Omental fat pad (tissue), 4 donors: Measurements from ENCODE around the gene PRRG4. TPM values are rescaled to one million over a fixed set of nuclear protein-coding genes. Genes with fewer than 3 reads are reported as not detected.
A peak's percentile ranks its signal among the peaks of the same experiment; 100 is the strongest.
"Not testable (repeated sequence)": the region's sequence is repeated elsewhere in the genome, so short reads cannot be mapped to it uniquely, and the experiment has no call there.

Experiments used
- ATAC-seq: fragments of 150-250 bp; one replicate; pipeline ENCODE4 v1.9.1; 2016; ENCODE audit warnings: mild to moderate bottlenecking, moderate library complexity; ENCODE audit not compliant: low FRiP score
- DNase-seq: peaks from one replicate; pipeline ENCODE4 v3.0.0-alpha.2; 2019; ENCODE audit warnings: low spot score
- total RNA-seq, 4 donors: library from RNA; depleted of rRNA; stranded (reverse); fragments of >200 nt; gene quantifications; one replicate each; pipeline ENCODE4 v1.1.0, GENCODE V29; 2016
- TF ChIP-seq, protein P1 (sequence below), 3 donors: fragments of 450-650 bp; IDR thresholded peaks; one replicate each; pipeline ENCODE4 v1.5.1; 2016 to 2017; ENCODE audit warnings: antibody characterized with exemption in 3 of 3, mild to moderate bottlenecking in 3 of 3, moderate library complexity in 2 of 3

PRRG4 gene
- total RNA-seq, 4 donors from 2014 or later: 1.4 to 3.5 (median 2.0) TPM

DNA sequence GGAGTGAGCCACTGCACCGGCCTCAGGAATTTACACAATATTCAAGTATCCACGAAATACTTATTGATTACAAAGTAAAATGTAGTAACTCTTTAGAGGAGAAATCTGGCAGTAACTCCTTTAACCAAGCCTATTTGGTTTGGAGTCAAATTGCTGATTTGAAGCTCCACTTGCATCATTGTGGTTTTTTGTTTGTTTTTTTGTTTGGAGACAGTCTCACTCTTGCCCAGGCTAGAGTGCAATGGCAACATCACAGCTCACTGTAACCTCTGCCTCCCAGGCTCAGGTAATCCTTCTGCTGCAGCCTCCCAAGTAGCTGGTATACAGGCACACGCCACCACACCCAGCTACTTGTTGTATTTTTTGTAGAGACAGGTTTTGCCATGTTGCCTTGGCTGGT, 56.5 kb downstream of the PRRG4 start:
- no peak for DNase-seq
- TF ChIP-seq, protein P1, sequence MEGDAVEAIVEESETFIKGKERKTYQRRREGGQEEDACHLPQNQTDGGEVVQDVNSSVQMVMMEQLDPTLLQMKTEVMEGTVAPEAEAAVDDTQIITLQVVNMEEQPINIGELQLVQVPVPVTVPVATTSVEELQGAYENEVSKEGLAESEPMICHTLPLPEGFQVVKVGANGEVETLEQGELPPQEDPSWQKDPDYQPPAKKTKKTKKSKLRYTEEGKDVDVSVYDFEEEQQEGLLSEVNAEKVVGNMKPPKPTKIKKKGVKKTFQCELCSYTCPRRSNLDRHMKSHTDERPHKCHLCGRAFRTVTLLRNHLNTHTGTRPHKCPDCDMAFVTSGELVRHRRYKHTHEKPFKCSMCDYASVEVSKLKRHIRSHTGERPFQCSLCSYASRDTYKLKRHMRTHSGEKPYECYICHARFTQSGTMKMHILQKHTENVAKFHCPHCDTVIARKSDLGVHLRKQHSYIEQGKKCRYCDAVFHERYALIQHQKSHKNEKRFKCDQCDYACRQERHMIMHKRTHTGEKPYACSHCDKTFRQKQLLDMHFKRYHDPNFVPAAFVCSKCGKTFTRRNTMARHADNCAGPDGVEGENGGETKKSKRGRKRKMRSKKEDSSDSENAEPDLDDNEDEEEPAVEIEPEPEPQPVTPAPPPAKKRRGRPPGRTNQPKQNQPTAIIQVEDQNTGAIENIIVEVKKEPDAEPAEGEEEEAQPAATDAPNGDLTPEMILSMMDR (IDR thresholded peaks at IDR 0.05): no peak
- ATAC-seq: no peak

- ATAC-seq, DNase-seq: not testable (repeated sequence)
These were observed 58.1 kb downstream of the PRRG4 start for GRCh38 chr11:32887707-32888383.

- not testable (repeated sequence) for ATAC-seq, DNase-seq
These were observed 58.6 kb downstream of the PRRG4 start for GRCh38 chr11:32888384-32888710.

DNA sequence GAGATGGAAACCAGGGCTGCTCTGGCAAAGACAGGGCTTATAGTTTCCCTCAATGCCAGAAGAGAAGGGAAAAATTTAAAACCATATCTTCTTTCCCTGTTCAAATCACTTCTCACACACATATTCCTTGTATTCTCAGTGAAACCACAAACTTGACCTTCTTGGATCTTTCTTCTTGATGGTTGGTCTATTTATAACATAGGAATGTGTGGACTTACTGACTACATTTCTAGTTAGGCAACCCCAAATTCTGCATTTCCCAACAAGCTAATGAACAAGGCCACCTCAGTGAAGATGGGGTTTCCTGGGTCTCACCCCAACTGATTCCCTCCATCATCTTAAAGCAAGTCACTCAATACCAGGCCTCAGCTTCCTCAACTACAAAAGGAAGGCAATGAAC, 59.1 kb downstream of the PRRG4 start:
- DNase-seq (no peak), ATAC-seq (no peak)
- TF ChIP-seq, protein P1 (IDR thresholded peaks at IDR 0.05): no peak

- TF ChIP-seq, protein P1 (IDR thresholded peaks at IDR 0.05): no peak
- ATAC-seq (no peak), DNase-seq (no peak)
These were observed 61.3 kb downstream of the PRRG4 start for GRCh38 chr11:32890843-32891656.

- DNase-seq: no peak
- TF ChIP-seq, protein P1 (IDR thresholded peaks at IDR 0.05): no peak
- no peak for ATAC-seq
These were observed 62.1 kb downstream of the PRRG4 start for GRCh38 chr11:32891657-32892354.

- DNase-seq (no peak), ATAC-seq (peak; percentile 72)
- TF ChIP-seq, protein P1 (IDR thresholded peaks at IDR 0.05): no peak
These were observed 62.8 kb downstream of the PRRG4 start, which contains the start of gene QSER1 for GRCh38 chr11:32892355-32893092. Gene QSER1 (plus strand): TSS chr11:32892811. CDS start chr11:32893126, 315 bp downstream.
